NCI-H146 (cell line): ENCODE data around the gene PRKAR2B.
"Not testable (repeated sequence)": the region's sequence is repeated elsewhere in the genome, so short reads cannot be mapped to it uniquely, and the experiment has no call there.

Experiments
- DNase-seq: peaks from one replicate; lab custom pipeline; 2025; lab: John Stamatoyannopoulos, UW

PRKAR2B gene

GRCh38 chr7:107078517-107078966 lies 34.0 kb downstream of the PRKAR2B start:
- DNase-seq, result peak; percentile 44

GRCh38 chr7:107079212-107079940 lies 34.9 kb downstream of the PRKAR2B start:
- no peak for DNase-seq

GRCh38 chr7:107080099-107080505 lies 35.6 kb downstream of the PRKAR2B start:
- no peak for DNase-seq

- DNase-seq, result no peak
These were observed 36.0 kb downstream of the PRKAR2B start for GRCh38 chr7:107080533-107080932.

- DNase-seq, result no peak
These were observed 40.7 kb downstream of the PRKAR2B start for GRCh38 chr7:107085180-107085579.

- no peak for DNase-seq
These were observed 45.1 kb downstream of the PRKAR2B start for GRCh38 chr7:107089627-107090026.

- peak; percentile 88 for DNase-seq
These were observed 46.0 kb downstream of the PRKAR2B start for GRCh38 chr7:107090457-107090856.

GRCh38 chr7:107091306-107091705 lies 46.8 kb downstream of the PRKAR2B start:
- DNase-seq, result no peak

GRCh38 chr7:107093671-107094070 lies 49.2 kb downstream of the PRKAR2B start:
- DNase-seq, result not testable (repeated sequence)

GRCh38 chr7:107099154-107099553 lies 54.6 kb downstream of the PRKAR2B start:
- DNase-seq, result not testable (repeated sequence)

- no peak for DNase-seq
These were observed 56.3 kb downstream of the PRKAR2B start for GRCh38 chr7:107100824-107101223.

GRCh38 chr7:107103369-107103768 lies 58.9 kb downstream of the PRKAR2B start:
- peak; percentile 73 for DNase-seq

GRCh38 chr7:107104801-107105200 lies 60.3 kb downstream of the PRKAR2B start:
- no peak for DNase-seq

- DNase-seq, result no peak
These were observed 61.2 kb downstream of the PRKAR2B start for GRCh38 chr7:107105591-107106245.

- DNase-seq, result no peak
These were observed 64.4 kb downstream of the PRKAR2B start for GRCh38 chr7:107108793-107109371.

- no peak for DNase-seq
These were observed 65.5 kb downstream of the PRKAR2B start for GRCh38 chr7:107109955-107110354.

GRCh38 chr7:107111196-107111595 lies 66.7 kb downstream of the PRKAR2B start:
- peak; percentile 5 for DNase-seq

GRCh38 chr7:107113866-107114265 lies 69.4 kb downstream of the PRKAR2B start:
- DNase-seq, result no peak

- no peak for DNase-seq
These were observed 70.6 kb downstream of the PRKAR2B start for GRCh38 chr7:107115114-107115513.

GRCh38 chr7:107115762-107116540 lies 71.4 kb downstream of the PRKAR2B start:
- no peak for DNase-seq

GRCh38 chr7:107118109-107118900 lies 73.8 kb downstream of the PRKAR2B start:
- DNase-seq, result no peak
